Endothelial cell of umbilical vein (primary cell): ENCODE measurements around the gene MED16. TPM values are rescaled to one million over a fixed set of nuclear protein-coding genes. Genes with fewer than 3 reads are reported as not detected.

Experiments
- BruUV-seq: library from RNA; stranded (reverse); fragments of 400-500 nt; replicated peaks from 2 replicates; lab custom pipeline; 2021; lab: Mats Ljungman, UMichigan
- CTCF ChIA-PET: fragments of 300-600, 350-600 bp; sonication (Branson Sonifier 250); formaldehyde crosslinking; loops from one replicate; lab custom pipeline; 2021; ENCODE audit warnings: antibody characterized with exemption, inconsistent platforms; lab: Charles Lee
- POLR2A ChIA-PET: fragments of 300-600, 350-600 bp; sonication (Branson Sonifier 250); formaldehyde crosslinking; loops from one replicate; lab custom pipeline; 2021; ENCODE audit warnings: antibody characterized with exemption, inconsistent platforms; lab: Charles Lee
- DNase-seq: peaks from one replicate; pipeline ENCODE4 v3.0.0-alpha.2; 2011; ENCODE audit warnings: low read depth, low spot score
- FAIRE-seq: peaks from 2 replicates; lab custom pipeline; 2011; peaks lifted over from hg19 to GRCh38; lab: Jason Lieb, UNC
- H2AFZ ChIP-seq: 2 replicates; pipeline ENCODE4 v1.6.0; 2012; ENCODE audit warnings: low read depth, low read length, control low read depth, inconsistent platforms
- H3K27ac ChIP-seq: 2 replicates; pipeline ENCODE4 v1.5.1; 2011; ENCODE audit warnings: low read depth, mild to moderate bottlenecking, control low read depth, low read length, moderate library complexity; ENCODE audit not compliant: insufficient read depth
- H3K27me3 ChIP-seq, 2 experiments: 2 replicates each; pipeline versions ENCODE4 v1.6.0 to v1.6.1; 2011; ENCODE audit warnings: low read length in 2 of 2, mixed read lengths in 1 of 2; ENCODE audit not compliant: control insufficient read depth in 2 of 2, insufficient read depth in 2 of 2
- H3K36me3 ChIP-seq, 2 experiments: 2 replicates in 1 of 2; 3 replicates in 1 of 2; pipeline ENCODE4 v1.5.1; 2011; ENCODE audit warnings: low read length in 2 of 2, mild to moderate bottlenecking in 1 of 2, moderate library complexity in 1 of 2; ENCODE audit not compliant: control insufficient read depth in 2 of 2, insufficient read depth in 2 of 2; ENCODE audit errors: extremely low read depth in 1 of 2
- H3K4me1 ChIP-seq: 3 replicates; pipeline ENCODE4 v1.5.1; 2011; ENCODE audit warnings: mild to moderate bottlenecking, low read length; ENCODE audit not compliant: control insufficient read depth, insufficient read depth; ENCODE audit errors: extremely low read depth
- H3K4me2 ChIP-seq: 2 replicates; pipeline ENCODE4 v1.6.1; 2011; ENCODE audit warnings: low read length, control low read depth, mixed read lengths; ENCODE audit not compliant: insufficient read depth
- H3K4me3 ChIP-seq, 3 experiments: fragments of 200-600 bp in 1 of 3; sonication (generic), shearing (Covaris generic) in 1 of 3; replicated peaks in 1 of 3; 2 replicates each; pipeline ENCODE4 v1.5.1; 2011 to 2016; ENCODE audit warnings: control low read depth in 3 of 3, low read length in 3 of 3, mild to moderate bottlenecking in 2 of 3, inconsistent platforms in 1 of 3, low read depth in 1 of 3, moderate library complexity in 1 of 3; ENCODE audit not compliant: insufficient read depth in 1 of 3
- H3K79me2 ChIP-seq: 2 replicates; pipeline ENCODE4 v1.6.0; 2012; ENCODE audit warnings: low read length, inconsistent platforms; ENCODE audit not compliant: control insufficient read depth, insufficient read depth
- H3K9ac ChIP-seq: replicated peaks from 2 replicates; pipeline ENCODE3; 2011; ENCODE audit warnings: low read length, control low read depth; ENCODE audit not compliant: insufficient read depth; ENCODE audit errors: extremely low read depth
- H3K9me1 ChIP-seq: replicated peaks from 3 replicates; pipeline ENCODE4 v1.6.0; 2011; ENCODE audit warnings: mild to moderate bottlenecking, low read length; ENCODE audit not compliant: control insufficient read depth, insufficient read depth; ENCODE audit errors: extremely low read depth
- H3K9me3 ChIP-seq: replicated peaks from 2 replicates; pipeline ENCODE4 v1.5.1; 2012; ENCODE audit warnings: low read length, inconsistent platforms; ENCODE audit not compliant: control insufficient read depth, insufficient read depth
- H4K20me1 ChIP-seq: replicated peaks from 2 replicates; pipeline ENCODE3; 2011; ENCODE audit warnings: mild to moderate bottlenecking, low read length; ENCODE audit not compliant: control insufficient read depth, insufficient read depth; ENCODE audit errors: extremely low read depth
- CTCF ChIP-seq, 2 donors: IDR thresholded peaks; 1 replicate in 1 of 2; 2 replicates in 1 of 2; pipeline ENCODE4 v1.5.1; 2011; ENCODE audit warnings: low read length in 2 of 2, mild to moderate bottlenecking in 2 of 2, moderate library complexity in 2 of 2, control low read depth in 1 of 2, inconsistent platforms in 1 of 2, low read depth in 1 of 2; ENCODE audit not compliant: insufficient read depth in 1 of 2; ENCODE audit errors: extremely low read depth in 1 of 2
- EZH2 ChIP-seq: IDR thresholded peaks from 2 replicates; pipeline ENCODE4 v1.6.1; 2012; ENCODE audit warnings: borderline replicate concordance, low read depth, mild to moderate bottlenecking, moderate library complexity, low read length, inconsistent platforms; ENCODE audit not compliant: severe bottlenecking
- FOS ChIP-seq: IDR thresholded peaks from 2 replicates; pipeline ENCODE4 v1.6.1; 2011; ENCODE audit warnings: mild to moderate bottlenecking, low read length, moderate library complexity, borderline replicate concordance; ENCODE audit not compliant: insufficient read depth
- GATA2 ChIP-seq: IDR thresholded peaks from 2 replicates; pipeline ENCODE4 v1.7.0; 2011; ENCODE audit warnings: low read depth, mild to moderate bottlenecking, moderate library complexity, mixed read lengths, low read length; ENCODE audit not compliant: insufficient read length, insufficient read depth
- JUN ChIP-seq: IDR thresholded peaks from 2 replicates; pipeline ENCODE4 v1.6.1; 2011; ENCODE audit warnings: borderline replicate concordance, low read depth; ENCODE audit not compliant: insufficient read length, insufficient read depth
- MAX ChIP-seq: IDR thresholded peaks from 2 replicates; pipeline ENCODE4 v1.6.1; 2011; ENCODE audit not compliant: insufficient read depth, insufficient read length
- MYC ChIP-seq: IDR thresholded peaks from one replicate; pipeline ENCODE4 v1.6.1; 2011; ENCODE audit warnings: mild to moderate bottlenecking, low read depth, low read length
- POLR2A ChIP-seq: IDR thresholded peaks from 2 replicates; pipeline ENCODE4 v1.6.1; 2012; ENCODE audit warnings: low read depth, mild to moderate bottlenecking, control low read depth, low read length
- POLR2AphosphoS5 ChIP-seq: IDR thresholded peaks from 2 replicates; pipeline ENCODE4 v1.6.1; 2012; ENCODE audit warnings: low read depth, mild to moderate bottlenecking, control low read depth, low read length, moderate library complexity; ENCODE audit not compliant: insufficient read depth
- dilution Hi-C: fragments of 300-500 bp; cut with MboI; formaldehyde crosslinking; loops from one replicate; pipeline ENCODE4 v1.15.0; 2019; ENCODE audit warnings: low sequenced_read_pairs; ENCODE audit not compliant: extremely low pct_ligation_motif_present
- intact Hi-C: fragments of 100-400 bp; cut with micrococcal nuclease; formaldehyde crosslinking; loops from one replicate; pipeline ENCODE4 v1.10.0; 2022
- polyA plus RNA-seq, 4 experiments: library from polyadenylated mRNA; depleted of rRNA in 3 of 4; stranded (reverse) in 3 of 4; unstranded in 1 of 4; fragments of >200 nt; gene quantifications; 2 replicates each; pipeline versions ENCODE4 v1.2.1 to v1.2.3, GENCODE V29; 2011 to 2012; ENCODE audit warnings: missing spikeins in 1 of 4
- total RNA-seq: library from RNA; stranded (reverse); gene quantifications from 2 replicates; pipeline ENCODE4 v1.2.3, GENCODE V29; 2021

Gene MED16
- total and polyA plus RNA-seq, 2 donors (not counting 3 experiments of a cell fraction or from before 2014, with no cell fraction given) = 63.1 to 66.5 TPM

GRCh38 chr19:888581-889385 is 4.2 kb downstream of the MED16 start:
- intact Hi-C loops = no loop called here
- Histone ChIP-seq H2AFZ (no peak overlapping the region), H3K27me3 (no peaks in the 10 kb centered on the region), H3K27ac (no peak overlapping the region), H4K20me1 (no peaks in the 10 kb centered on the region), H3K4me2 (no peak overlapping the region), H3K9me3 (no peaks in the 10 kb centered on the region), H3K4me3 (no peak overlapping the region), H3K9me1 (no peaks in the 10 kb centered on the region), H3K36me3 (peaks cover 8 to 28% of the 10 kb centered on the region in 2 experiments), H3K79me2 (peaks cover 5% of the 10 kb centered on the region), H3K4me1 (no peaks in the 10 kb centered on the region), H3K9ac (no peak overlapping the region)
- ChIA-PET POLR2A (no interaction called here), CTCF (no interaction called here)
- DNase-seq (no peak), FAIRE-seq (no peak)
- TF ChIP-seq POLR2A (no peak), GATA2 (no peak), EZH2 (no peak), MAX (no peak), POLR2AphosphoS5 (no peak), JUN (no peak), MYC (no peak), FOS (no peak), CTCF (IDR thresholded peaks at IDR 0.05; ENCODE audit: extremely low read depth in 1 of 2, insufficient read depth in 1 of 2, low read depth in 1 of 2, low read length in 2 of 2) (no peak)
- dilution Hi-C loops = no loop called here
- no TSS peak for BruUV-seq
